Esophagus (tissue), 2 donors: ENCODE results near the gene SLC2A2. TPM values are rescaled to one million over a fixed set of nuclear protein-coding genes. Genes with fewer than 3 reads are reported as not detected.

ENCODE experiments used
- H3K27ac ChIP-seq, 2 donors: one replicate each; pipeline ENCODE4 v1.5.1; 2013; ENCODE audit warnings: low read depth in 2 of 2, mild to moderate bottlenecking in 2 of 2, inconsistent platforms in 1 of 2, low read length in 1 of 2, moderate library complexity in 1 of 2
- H3K27me3 ChIP-seq, 2 donors: one replicate each; pipeline ENCODE4 v1.6.1; 2013; ENCODE audit warnings: low read length in 2 of 2, control low read depth in 1 of 2, mild to moderate bottlenecking in 1 of 2; ENCODE audit not compliant: insufficient read depth in 2 of 2, control insufficient read depth in 1 of 2
- H3K36me3 ChIP-seq, 2 donors: one replicate each; pipeline ENCODE4 v1.6.1; 2013; ENCODE audit warnings: low read length in 1 of 2; ENCODE audit not compliant: control insufficient read depth in 2 of 2, insufficient read depth in 2 of 2
- H3K4me1 ChIP-seq, 2 donors: one replicate each; pipeline ENCODE4 v1.6.1; 2013; ENCODE audit warnings: low read length in 1 of 2; ENCODE audit not compliant: control insufficient read depth in 2 of 2, insufficient read depth in 2 of 2
- H3K4me3 ChIP-seq, 2 donors: one replicate each; pipeline ENCODE4 v1.5.1; 2013; ENCODE audit warnings: low read length in 2 of 2, mild to moderate bottlenecking in 2 of 2, low read depth in 1 of 2, moderate library complexity in 1 of 2
- H3K9me3 ChIP-seq, 2 donors: one replicate each; pipeline ENCODE4 v1.6.1; 2013; ENCODE audit warnings: mild to moderate bottlenecking in 2 of 2, low read depth in 1 of 2, low read length in 1 of 2, moderate library complexity in 1 of 2; ENCODE audit not compliant: control insufficient read depth in 2 of 2, insufficient read depth in 1 of 2
- WGBS, 2 donors: extraction: QIAGEN DNeasy Blood & Tissue Kit; methylation state at CpG; one replicate each; pipeline ENCODE4 v1.1.7; 2013; 5-methylcytosine and 5-hydroxymethylcytosine counted together
- polyA plus RNA-seq, 2 donors: library from polyadenylated mRNA; stranded (reverse); fragments of 200-250 nt; gene quantifications; one replicate each; pipeline ENCODE4 v1.2.3, GENCODE V29; 2013
- donor health status: healthy with polysubstance abuse.
- donor health status: Bipolar disorder and iron deficiency.

SLC2A2 gene
- polyA plus RNA-seq, 2 donors: not detected

DNA sequence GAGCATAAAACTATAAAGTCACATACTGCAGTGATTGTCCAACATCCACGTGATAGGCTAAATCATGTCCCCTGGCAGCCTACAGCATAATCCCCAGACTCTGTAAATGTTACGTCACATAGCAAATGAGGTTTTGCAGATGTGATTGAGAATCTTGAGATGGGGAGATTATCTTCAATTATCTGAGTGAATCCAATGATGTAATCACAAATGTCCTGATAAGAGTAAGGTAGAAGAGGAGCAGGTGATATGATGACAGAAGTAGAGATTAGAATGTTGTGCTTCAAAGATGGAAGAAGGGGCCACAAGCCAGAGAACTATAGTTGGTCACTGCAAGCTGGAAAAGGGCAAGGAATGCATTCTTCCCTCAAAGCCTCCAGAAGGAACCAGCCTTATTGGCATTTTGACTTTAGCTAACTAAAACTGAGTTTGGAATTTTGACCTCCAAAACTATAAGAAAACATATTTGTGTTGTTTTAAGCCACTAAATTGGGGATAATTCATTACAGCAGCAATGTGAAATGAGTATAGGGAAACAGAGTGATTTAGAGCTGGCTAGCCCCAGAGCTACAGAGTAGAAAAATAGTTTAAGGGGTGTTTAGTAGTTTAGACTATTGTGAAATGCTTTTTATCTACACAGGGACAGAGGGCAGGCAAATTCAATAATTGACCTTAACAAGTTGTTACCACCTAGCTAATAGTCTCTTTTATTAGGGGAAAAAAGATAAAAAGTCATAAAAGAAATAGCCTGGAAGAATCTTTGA lies 15.2 kb downstream of the SLC2A2 start:
- Histone ChIP-seq H3K4me3 (no peak overlapping the region), H3K27ac (no peak overlapping the region), H3K9me3 (no peaks in the 10 kb centered on the region), H3K36me3 (no peaks in the 10 kb centered on the region), H3K4me1 (no peaks in the 10 kb centered on the region), H3K27me3 (no peaks in the 10 kb centered on the region)
- WGBS, 2 donors: 72% methylated on average over 2 of the region's 2 CpGs

DNA sequence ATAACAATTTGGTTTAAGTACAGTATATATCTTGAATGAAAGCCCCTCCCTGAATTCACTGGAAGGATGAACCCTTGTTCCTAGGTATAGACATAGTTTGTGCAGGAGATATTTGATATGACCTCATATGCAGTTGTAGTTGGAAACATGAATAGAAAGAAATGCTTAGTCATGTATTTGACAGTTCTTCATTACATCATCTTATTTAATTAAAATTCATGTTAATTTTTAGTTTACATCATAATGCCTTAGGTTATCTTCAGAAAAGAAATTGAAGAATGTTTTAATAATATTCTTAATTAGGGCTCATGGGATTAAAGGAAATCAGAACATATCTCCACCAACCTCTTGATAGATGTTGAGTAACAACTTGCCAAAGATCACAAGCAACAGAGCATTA lies 19.2 kb downstream of the SLC2A2 start:
- H3K36me3 ChIP-seq: no peaks in the 10 kb centered on the region
- no peaks in the 10 kb centered on the region for H3K9me3 ChIP-seq
- no peaks in the 10 kb centered on the region for H3K27me3 ChIP-seq
- H3K27ac ChIP-seq: no peak overlapping the region
- H3K4me3 ChIP-seq: no peak overlapping the region
- H3K4me1 ChIP-seq: no peaks in the 10 kb centered on the region

DNA sequence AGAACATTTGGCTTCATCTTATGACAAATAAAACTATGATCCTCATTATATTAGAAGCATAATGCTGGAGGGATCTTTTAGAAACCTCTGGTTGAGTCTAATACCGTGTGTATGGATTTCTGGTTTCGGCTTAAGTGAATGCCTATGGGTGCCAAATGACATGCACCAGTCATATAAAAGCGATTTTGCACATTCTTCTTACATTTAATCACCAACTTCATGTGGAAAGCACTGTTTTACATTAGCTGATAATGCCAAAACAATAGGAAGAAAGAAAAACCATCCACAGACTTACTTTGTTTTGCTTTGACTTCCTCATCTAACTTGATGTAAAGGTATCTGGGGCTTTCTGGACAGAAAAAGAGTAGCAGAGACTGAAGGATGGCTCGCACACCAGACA lies 20.9 kb downstream of the SLC2A2 start:
- Histone ChIP-seq H3K9me3 (no peaks in the 10 kb centered on the region), H3K27me3 (no peaks in the 10 kb centered on the region), H3K27ac (no peak overlapping the region), H3K4me3 (no peak overlapping the region), H3K36me3 (no peaks in the 10 kb centered on the region), H3K4me1 (no peaks in the 10 kb centered on the region)
- WGBS, 2 donors: 84 to 87% methylated on average over 4 of the region's 4 CpGs

DNA sequence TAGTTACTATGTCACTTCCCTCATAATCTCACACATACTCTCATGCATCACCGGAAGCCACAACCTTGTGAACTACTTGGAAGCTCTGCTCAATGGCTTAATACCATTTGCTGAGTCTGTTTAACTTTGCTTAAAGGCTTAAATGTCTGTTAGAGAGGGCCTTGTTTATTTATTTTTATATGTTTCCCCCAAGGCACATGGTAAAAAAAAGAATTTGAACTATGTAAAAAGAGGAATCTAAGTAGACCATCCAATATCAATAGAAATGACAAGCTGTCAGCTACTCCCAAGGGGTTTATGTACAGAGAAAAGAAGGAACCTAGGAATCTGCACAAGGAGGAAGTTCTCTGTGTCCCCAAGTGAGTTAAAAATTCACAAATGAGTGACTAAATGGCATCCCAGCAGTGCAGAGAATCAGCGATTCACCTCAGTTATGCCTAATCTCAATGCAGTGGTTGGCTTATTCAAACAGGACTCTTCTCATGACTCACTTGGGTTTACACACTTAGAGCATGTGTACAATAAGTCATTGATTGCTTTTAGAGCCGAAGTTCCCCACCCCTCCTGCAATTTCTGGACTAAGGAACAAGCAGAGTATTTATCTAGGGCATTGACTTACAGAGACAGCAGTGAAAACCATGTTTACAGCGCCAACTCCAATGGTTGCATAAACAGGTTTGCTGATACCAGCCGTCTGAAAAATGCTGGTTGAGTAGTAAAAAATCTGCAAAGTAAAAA lies 24.4 kb downstream of the SLC2A2 start:
- WGBS, 2 donors: 55 to 67% methylated on average over 5 of the region's 5 CpGs
- H3K4me3 ChIP-seq: no peak overlapping the region
- H3K27ac ChIP-seq: no peak overlapping the region
- H3K9me3 ChIP-seq: no peaks in the 10 kb centered on the region
- H3K4me1 ChIP-seq: no peaks in the 10 kb centered on the region
- no peaks in the 10 kb centered on the region for H3K36me3 ChIP-seq
- no peaks in the 10 kb centered on the region for H3K27me3 ChIP-seq

DNA sequence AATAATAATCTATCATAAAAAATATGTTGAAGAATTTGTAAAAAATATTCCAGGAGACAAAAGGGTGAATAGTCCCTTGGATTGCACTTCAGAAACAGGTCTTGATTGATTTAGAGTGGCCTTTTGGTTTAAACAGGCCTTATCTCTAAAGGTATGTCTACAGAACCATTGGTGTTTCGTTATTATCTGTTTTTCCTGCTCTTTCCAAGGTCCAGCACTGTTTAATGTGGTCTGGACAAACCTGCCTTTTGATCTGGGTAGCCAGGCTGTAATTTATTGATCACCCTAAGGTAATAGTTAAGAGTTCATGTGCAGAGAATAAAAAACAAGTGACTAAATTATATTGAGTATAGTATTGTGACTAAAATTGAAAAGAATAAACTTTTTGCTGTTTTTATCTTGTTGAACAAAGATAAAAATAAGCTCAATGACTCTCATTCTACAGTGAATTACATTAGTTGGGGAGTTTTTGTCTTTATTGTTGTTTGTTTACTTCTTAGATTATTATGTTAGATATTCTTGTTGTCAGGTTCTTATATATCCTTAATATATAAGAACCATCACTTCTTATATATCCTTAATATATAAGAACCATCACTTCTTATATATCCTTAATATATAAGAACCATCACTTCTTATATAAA lies 25.1 kb downstream of the SLC2A2 start:
- Histone ChIP-seq H3K9me3 (no peaks in the 10 kb centered on the region), H3K4me3 (no peak overlapping the region), H3K27me3 (no peaks in the 10 kb centered on the region), H3K27ac (no peak overlapping the region), H3K4me1 (no peaks in the 10 kb centered on the region), H3K36me3 (no peaks in the 10 kb centered on the region)
- 69 to 88% methylated on average over 1 of the region's 1 CpG for WGBS, 2 donors

DNA sequence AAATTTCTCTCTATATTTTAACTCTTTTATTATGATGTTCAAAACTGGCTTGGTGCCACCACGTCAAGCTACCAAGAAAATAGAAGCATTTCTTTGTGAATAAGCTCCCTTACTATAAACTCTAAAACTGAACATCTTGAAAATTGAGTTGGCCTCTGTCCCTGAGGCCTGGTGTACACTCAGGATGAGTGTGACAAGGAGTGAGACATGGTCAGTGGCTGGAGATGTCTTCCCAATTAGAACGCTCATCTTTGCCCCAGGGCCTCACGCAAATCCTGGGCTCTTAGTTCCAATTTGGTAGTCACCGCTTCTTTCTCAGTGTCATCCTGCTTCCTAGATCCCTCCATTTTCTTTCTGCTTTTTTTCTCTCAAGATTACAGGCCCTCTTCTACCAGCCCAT lies 26.2 kb downstream of the SLC2A2 start:
- Histone ChIP-seq H3K9me3 (no peaks in the 10 kb centered on the region), H3K36me3 (no peaks in the 10 kb centered on the region), H3K4me1 (no peaks in the 10 kb centered on the region), H3K4me3 (no peak overlapping the region), H3K27me3 (no peaks in the 10 kb centered on the region), H3K27ac (no peak overlapping the region)
- 75 to 78% methylated on average over 4 of the region's 4 CpGs for WGBS, 2 donors

DNA sequence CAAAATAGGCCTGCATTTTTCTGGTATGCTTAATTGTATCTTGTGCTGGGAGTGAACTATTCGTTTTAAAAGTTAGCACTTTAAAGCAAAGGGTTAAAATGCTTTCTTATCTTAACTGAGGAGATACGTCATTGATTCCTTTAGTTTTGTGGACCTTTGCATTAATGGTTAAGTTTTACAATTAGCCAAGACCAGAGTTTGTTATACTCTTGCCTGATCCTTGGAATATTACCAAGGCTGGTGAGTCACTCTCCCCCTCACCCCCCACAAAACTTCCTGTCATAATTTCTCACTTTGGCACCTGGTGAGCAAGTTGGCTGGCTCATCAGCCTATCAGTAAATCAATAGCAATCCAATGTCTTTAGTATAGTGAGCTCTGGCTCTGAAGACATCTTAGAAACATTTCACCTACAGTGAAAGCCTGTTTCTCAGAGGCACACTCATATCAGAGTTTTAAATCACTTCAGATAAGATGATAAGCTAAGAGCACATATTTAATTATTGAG lies 26.7 kb downstream of the SLC2A2 start:
- Histone ChIP-seq H3K27me3 (no peaks in the 10 kb centered on the region), H3K27ac (no peak overlapping the region), H3K9me3 (no peaks in the 10 kb centered on the region), H3K4me3 (no peak overlapping the region), H3K36me3 (no peaks in the 10 kb centered on the region), H3K4me1 (no peaks in the 10 kb centered on the region)
- 32 to 35% methylated on average over 2 of the region's 2 CpGs for WGBS, 2 donors

DNA sequence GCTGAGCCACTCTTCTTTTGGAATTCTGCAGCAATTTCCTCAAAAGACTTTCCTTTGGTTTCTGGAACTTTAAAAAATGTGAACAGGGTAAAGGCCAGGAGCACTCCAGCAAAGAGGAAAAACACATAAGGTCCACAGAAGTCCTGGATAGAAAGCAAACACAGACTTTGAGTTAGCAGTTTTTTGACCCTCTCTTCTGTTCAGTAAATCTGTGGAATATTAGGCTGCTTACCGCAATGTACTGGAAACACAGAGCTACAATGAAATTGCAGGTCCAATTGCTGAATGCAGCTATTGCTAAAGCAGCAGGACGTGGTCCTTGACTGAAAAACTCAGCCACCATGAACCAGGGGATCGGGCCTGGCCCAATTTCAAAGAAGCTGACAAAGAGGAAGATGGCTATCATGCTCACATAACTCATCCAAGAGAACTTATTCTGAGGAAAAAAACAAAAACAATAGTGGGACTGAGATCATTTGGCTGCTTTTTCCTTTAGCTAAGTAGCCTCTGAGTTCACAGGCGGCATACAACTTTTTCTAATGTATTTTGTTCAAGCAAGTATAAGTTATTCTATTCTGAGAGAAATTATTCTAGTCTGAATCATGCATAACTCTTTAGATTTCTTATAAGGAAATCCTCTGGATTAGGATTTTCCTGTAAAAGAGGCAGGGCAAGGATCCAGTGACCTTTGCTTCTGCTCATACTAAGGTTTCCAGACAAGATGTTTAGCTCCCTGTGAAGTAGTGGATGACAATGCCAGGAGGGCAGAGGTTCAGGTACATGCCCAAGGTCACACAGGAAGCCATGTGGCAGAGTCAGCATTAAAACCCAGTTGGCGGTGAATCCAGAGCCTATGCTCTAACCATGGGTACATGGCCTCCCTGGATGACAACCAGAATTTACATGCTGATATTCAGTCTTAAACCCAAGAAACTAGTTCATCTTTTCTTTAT lies 28.3 kb downstream of the SLC2A2 start:
- H3K27ac ChIP-seq: no peak overlapping the region
- H3K4me1 ChIP-seq: no peaks in the 10 kb centered on the region
- no peak overlapping the region for H3K4me3 ChIP-seq
- 69 to 72% methylated on average over 5 of the region's 5 CpGs for WGBS, 2 donors
- H3K9me3 ChIP-seq: no peaks in the 10 kb centered on the region
- H3K36me3 ChIP-seq: no peaks in the 10 kb centered on the region
- no peaks in the 10 kb centered on the region for H3K27me3 ChIP-seq

DNA sequence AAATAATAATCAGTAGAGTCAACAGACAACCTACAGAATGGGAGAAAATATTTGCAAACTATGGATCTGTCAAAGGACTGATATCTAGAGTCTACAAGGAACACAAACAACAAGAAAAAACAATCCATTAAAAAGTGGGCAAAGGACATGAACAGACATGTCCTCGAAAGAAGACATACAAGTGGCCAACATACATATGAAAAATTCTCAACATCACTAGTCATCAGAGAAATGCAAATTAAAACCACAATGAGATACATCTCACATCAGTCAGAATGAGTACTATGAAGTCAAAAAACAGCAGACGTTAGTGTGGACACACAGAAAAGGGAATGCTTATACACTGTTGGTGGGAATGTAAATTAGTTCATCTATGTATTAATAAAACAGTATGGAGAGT lies 33.7 kb downstream of the SLC2A2 start:
- H3K9me3 ChIP-seq: peaks cover 0 to 2% of the 10 kb centered on the region in 2 donors
- no peaks in the 10 kb centered on the region for H3K27me3 ChIP-seq
- no peaks in the 10 kb centered on the region for H3K4me1 ChIP-seq
- no peak overlapping the region for H3K27ac ChIP-seq
- H3K36me3 ChIP-seq: no peaks in the 10 kb centered on the region
- 57 to 81% methylated on average over 2 of the region's 2 CpGs for WGBS, 2 donors
- H3K4me3 ChIP-seq: no peak overlapping the region
